C1 segment of cervical spinal cord (tissue), 14 donors: ENCODE results near the gene TPM1.
A peak's percentile ranks its signal among the peaks of the same experiment; 100 is the strongest.
"Not testable (repeated sequence)": the region's sequence is repeated elsewhere in the genome, so short reads cannot be mapped to it uniquely, and the experiment has no call there.

Experiments used
- DNase-seq, 14 donors: peaks; one replicate each; lab custom pipeline; 2025; lab: John Stamatoyannopoulos, UW

The TPM1 gene

GRCh38 chr15:63041974-63042876, at the start of gene TPM1:
TSS of gene TPM1 (plus strand) at chr15:63042747. CDS start at chr15:63042830, 83 bp downstream.
- peak in 3 of 14 donors; percentile 8 to 74 (median 24) for DNase-seq

- DNase-seq = no peak
Measured at GRCh38 chr15:62993066-62993465, 49.5 kb upstream of the TPM1 start.

DNA sequence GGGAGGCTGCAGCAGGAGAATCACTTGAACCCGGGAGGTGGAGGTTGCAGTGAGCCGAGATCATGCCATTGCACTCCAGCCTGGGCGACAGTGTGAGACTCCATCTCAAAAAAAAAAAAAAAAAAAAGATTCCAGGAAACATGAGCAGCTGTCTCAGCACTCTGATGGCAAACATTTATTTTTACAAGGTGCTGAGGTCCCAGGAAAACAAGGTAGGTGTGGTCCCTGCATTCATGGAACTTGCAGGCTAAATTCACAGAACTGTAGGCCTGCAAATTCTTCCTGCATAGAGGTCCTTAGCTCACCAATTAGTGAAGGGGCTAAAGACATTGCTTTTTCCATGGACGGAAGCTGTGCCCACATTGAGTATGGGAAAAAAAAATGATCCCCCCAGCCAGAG, 48.9 kb upstream of the TPM1 start:
- DNase-seq = not testable (repeated sequence)

DNA sequence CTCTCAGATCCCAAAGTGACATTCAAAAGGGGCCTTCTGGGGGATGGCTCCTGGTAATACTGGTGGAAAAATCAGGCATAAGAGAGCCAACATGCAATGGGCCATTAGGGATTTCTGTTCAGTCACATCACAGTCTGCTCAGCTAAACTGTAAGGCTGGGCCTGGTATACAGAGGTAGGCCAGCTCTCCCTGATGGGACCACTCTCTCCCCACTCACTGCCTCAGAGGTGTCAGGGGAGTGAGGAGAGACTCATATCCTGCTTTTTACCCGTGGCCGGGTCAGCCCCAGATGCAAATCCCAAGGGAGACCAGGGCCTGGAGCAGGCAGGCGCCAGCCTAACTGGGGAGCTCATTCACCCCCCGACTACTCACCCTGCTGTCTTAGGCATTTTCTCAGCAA, 48.1 kb upstream of the TPM1 start:
- no peak for DNase-seq

DNA sequence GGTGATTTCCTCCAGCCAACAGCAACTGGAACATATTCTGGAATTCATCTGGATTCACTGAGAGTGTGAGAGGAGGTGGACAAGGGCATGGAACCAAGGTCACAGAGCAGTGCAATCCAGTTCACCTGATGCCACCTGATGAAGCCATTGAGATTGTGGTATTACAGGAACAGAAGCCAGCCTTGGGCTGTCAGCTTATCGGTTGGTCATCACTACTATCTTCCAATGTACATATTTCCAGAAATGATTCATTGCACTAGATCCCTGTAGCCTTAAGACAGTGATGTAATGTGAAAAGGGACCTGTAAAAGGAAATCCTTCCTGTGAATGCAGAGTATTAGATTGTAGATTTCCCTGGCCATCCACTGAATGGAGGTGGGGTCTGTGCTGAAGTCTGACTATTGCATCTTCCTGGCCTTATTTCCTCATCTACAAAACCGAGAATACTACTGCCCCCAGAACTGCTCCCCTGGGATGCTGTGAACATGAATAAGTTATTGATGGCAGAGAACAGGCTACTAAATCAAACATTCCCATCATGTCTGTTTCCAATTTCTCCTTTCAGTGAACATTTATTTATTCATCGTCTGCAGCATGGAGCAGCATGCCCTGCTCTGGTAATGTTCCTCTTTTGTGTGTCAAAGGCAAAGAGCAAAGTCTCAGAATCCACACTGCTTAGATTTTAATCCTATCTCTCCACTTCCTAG, 47.4 kb upstream of the TPM1 start:
- no peak for DNase-seq

DNA sequence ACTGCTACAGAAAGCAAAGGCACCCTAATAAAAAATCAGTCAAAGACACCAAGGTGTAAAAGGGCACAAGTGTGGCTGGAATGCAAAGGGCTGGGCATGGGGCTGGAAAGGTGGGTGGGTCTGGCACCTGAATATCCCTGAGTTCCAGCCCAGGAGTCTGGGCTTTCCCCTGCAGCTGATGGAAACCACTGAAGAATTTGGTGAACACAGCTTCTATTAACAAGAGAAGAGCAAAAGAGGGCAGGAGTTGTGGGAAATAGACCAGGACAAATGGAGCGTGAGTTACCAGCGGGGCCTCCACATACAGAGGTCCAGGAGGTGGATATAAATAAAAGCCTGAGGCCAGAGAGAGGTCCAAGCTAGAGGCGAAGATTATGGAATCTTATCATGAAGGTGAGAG, 45.1 kb upstream of the TPM1 start:
- DNase-seq = no peak

DNA sequence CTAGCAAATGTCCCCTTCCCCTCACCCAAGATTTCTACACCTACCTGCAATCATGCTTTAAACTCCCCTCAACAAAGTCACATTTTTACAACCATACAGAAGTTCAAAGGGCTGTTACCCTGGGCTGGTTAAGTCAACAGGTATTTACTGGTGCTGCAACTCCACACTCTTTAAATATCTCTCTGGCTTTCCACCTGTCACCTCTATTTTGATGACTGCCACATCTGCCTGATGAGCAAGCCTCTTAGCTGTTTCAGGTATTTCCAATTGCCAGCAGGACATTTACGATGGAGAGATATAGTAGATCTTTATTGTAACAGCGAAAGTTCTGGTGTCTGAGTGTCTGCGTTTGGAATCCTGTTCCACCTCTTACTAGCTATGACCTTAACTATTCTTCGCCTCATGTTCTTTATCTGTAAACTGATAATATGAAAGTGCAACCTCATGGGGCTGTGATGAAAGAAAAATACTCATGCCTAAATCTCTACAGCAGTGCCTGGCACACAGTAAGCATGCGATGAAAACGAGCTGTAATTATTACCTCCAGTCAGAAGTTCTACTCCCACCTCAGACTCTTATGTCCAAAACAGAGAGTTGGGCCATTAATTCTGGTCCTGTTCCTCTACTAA, 44.2 kb upstream of the TPM1 start:
- DNase-seq = no peak

DNA sequence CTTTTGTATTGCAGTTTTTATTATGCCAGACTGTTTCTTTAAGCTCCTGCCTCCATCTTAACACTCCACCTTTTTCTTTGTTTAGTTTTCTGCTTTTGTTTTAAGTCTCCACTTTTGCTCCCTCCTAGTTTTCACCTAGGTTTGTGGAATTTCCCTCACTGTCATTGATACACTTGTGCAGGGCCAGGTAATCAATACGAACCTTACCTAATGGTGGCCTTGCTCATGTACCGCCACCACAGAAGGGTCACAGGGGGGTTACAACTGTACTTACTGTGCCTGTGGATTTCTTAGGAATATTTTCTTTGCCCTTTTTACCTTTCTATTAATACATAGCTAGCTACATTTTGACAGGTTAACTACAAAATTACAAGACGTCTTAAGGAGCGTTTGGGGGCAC, 43.4 kb upstream of the TPM1 start:
- no peak for DNase-seq

DNA sequence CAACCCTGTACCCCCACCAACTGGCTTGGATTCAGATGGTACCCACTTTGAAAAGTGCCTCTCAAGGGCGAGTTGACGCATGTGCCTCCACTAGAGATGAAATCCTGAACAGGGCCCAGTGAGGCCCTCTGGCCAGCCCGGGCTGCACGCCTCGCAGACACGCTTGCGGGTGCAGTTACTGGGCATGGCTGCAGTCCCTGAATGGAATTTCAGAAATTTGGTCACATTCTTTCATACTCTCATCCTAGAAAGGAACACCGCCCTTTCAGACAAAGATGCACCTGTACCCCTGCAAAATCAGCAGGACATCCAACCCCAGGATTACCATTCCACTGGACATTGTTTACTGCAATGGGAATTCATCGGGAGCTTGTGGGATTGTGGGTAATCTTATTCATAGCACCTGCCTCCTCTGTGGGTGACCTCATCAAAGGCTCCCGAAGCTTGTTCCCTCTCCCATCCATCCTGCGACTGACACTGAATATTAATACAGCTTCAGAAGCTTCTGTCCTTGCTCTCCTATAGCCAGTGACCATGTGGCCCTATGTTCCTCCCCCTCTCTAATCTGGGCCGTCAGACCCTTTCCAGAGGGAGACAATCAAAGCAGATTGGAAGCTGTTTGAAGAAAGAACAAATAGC, 42.5 kb upstream of the TPM1 start:
- no peak for DNase-seq

GRCh38 chr15:63000706-63001105, 41.8 kb upstream of the TPM1 start:
- DNase-seq = no peak

DNA sequence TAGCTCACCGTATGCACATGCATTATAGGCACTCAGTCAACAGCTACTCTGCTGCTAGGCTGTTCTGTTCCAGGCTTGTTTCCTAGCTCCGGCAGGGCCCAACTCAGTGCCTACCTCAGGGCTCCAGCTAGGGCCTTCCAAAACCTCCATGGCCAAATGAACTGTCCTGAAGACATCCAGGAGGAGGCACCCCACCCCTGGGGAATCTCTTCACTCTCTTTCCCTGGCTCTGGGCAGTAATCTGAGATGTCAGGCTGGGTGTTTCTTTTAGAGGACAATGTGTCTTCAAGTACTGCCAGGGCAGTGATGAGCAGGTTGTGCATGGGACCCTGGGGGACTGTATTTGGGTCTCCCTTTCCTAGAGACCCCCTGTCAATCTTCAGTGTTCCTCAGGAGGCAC, 38.3 kb upstream of the TPM1 start:
- no peak for DNase-seq

DNA sequence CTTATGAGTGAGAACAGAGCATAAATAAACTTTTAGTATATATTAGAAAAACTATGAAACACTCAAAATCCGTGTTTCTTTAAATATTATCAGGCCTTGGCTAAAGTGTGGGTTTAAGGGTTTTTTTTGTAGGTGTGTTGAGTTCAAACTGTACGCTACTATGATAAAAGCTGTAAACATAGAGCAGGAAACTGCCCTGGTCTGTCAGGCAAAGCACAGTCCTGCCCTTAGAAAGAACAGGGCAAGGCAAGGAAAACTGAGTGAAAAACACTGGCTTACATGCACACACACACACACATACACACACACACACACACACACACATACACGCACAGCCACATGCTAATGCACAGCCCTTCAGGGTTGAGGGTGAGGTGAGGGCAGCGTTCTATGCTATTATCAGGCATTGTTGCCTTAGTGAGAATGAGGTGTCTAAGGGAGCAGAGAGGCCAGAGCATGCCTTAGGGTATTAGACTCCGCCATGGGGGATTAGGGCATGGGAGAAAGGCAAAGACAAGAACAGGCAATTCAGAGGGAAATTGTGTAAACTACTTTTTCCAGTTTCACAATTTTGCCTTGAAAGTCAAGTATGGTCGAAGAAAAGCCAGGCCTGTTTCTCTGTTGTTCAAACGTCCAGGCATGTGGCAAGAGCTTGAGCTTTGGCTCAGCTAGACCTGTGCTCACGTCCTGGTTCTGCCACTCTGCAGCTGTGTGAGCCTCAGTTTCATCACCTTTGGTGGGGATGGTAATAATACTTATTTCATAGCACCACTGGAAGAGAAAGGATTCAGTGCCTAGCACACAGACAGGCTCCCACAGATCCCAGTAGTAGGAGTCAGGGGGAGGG, 36.3 kb upstream of the TPM1 start:
- DNase-seq = no peak

DNA sequence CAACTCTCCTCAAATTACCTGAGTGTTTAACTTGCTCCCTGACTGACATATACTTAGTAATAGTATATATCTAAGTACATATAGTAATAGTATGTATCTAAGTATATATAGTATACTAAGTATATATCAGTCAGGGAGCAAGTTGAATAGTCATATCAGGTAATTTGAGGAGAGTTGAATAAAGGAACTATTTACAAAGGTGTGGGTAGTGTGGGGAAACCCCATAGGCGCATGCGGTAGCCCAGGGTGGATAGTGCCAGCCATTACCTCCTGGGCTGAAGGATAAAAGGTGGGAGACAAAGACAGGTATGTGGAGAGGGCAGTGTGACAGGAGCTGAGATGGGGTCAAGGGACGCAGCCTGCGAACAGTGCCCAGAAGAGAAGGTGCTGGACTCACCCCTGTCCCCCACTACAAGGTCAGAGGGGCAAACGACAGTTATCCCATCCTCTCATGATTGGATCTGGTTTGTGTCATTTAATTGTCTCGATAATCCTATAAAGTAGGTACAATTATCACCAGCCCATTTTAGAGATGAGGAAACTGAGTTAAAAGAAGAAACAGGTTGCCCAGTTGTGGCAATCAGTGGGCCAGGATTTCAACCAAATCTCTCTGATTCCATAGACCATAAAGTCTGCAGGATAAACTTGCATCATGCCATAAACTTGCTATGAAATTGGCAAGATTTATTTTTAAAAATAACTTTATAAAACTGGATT, 34.1 kb upstream of the TPM1 start:
- DNase-seq = no peak

DNA sequence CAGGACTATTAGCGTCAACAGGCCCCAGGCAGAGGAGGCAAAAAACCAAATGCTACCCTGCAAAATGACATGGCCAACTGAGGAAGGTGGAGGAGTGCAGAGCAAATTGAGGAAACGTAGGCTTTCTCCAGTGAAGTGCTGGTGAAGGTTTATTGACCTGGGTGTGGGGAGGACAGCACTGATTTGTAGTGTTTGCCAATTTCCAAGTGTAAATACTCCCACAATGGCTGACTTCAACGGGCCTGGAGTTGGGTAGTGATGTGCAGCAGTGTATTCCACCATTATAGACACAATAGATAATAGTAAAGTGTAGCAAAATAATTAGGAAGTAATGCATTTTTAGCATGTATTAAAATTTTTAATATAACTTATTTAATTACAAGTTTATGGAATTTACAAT, 32.2 kb upstream of the TPM1 start:
- DNase-seq = no peak

- DNase-seq = no peak
Measured at GRCh38 chr15:63010920-63011693, 31.4 kb upstream of the TPM1 start.

DNA sequence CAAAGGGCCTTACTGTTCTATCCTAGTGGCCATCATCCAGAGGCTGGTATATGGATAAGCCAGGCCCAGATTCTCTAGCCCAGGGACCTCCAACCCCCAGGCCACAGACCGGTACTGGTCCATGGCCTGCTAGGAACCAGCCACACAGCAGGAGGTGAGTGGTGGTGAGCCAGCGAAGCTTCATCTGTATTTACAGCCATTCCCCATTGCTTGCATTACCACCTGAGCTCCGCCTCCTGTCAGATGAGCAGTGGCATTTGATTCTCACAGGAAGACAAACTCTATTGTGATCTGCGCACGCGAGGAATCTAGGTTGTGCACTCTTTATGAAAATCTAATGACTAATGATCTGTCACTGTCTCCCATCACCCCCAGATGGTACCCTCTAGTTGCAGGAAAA, 30.1 kb upstream of the TPM1 start:
- no peak for DNase-seq

- DNase-seq = no peak
Measured at GRCh38 chr15:63013052-63013808, 29.3 kb upstream of the TPM1 start.

GRCh38 chr15:63014578-63014977, 28.0 kb upstream of the TPM1 start:
- DNase-seq = no peak

GRCh38 chr15:63015618-63016017, 26.9 kb upstream of the TPM1 start:
- no peak for DNase-seq
